ENCODE data around the gene GSTO2. TPM values are rescaled to one million over a fixed set of nuclear protein-coding genes. Genes with fewer than 3 reads are reported as not detected.
A peak's percentile ranks its signal among the peaks of the same experiment; 100 is the strongest.

GSTO2 gene
- total RNA-seq, 1 experiment from 2014 or later: 1.1 TPM

GRCh38 chr10:104297697-104298660, 29.0 kb downstream of the GSTO2 start:
- CTCF ChIA-PET: no interaction called here
- intact Hi-C loops (cut with micrococcal nuclease; ENCODE audit: unreplicated experiment): no loop called here
- POLR2A ChIA-PET: no interaction called here

DNA sequence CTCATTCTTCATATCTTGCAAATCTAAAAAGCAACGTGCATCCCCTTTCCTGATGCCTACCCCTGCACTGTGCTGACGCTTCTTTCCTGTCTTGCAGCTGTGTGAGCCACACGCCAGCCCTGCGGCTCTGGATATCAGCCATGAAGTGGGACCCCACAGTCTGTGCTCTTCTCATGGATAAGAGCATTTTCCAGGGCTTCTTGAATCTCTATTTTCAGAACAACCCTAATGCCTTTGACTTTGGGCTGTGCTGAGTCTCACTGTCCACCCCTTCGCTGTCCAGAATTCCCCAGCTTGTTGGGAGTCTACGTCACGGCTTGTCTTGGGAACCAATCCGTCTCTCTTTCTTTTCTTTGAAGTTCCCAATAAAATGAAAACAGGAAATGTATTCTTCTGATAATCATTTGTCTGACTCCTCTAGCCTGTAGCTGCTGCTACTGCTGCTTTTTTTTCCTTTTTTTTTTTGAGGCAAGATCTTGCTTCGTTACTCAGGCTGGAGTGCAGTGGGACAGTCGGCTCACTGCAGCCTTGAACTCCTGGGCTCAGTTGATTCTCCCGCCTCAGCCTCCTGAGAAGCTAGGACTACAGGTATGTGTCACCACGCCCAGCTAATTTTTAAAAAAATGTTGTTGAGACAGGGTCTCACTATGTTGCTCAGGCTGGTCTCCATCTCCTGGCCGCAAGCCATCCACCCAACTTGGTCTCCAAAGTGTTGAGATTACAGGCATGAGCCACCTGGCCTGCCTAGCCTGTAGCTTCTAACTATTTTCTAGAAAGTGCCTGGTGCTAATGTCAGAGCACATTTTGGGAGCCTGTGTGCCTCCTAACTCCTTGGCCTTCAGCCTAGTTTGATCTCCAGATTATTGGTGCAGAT, 30.3 kb downstream of the GSTO2 start:
- H3K9me3 ChIP-seq: no peaks in the 10 kb centered on the region
- no TSS peak for BruUV-seq (replicated peaks)
- peaks cover 4% of the 10 kb centered on the region for H3K27me3 Mint-ChIP-seq (ENCODE audit: insufficient read depth, unreplicated experiment)
- H3K36me3 ChIP-seq (ENCODE audit: control insufficient read depth, insufficient read depth, low read length): no peaks in the 10 kb centered on the region
- H3K36me3 Mint-ChIP-seq (ENCODE audit: insufficient read depth, unreplicated experiment): peaks cover 4% of the 10 kb centered on the region
- H3K9me3 Mint-ChIP-seq (ENCODE audit: unreplicated experiment): peaks cover 9% of the 10 kb centered on the region
- H3K4me3 ChIP-seq (ENCODE audit: low read depth, low read length): no peak overlapping the region
- TF ChIP-seq CTCF (IDR thresholded peaks at IDR 0.05; ENCODE audit: insufficient read depth in 1 of 2, low read depth in 1 of 2, low read length in 1 of 2, severe bottlenecking in 1 of 2, unreplicated experiment in 1 of 2): no peak
- POLR2A ChIA-PET: no interaction called here
- H3K4me1 ChIP-seq: no peaks in the 10 kb centered on the region
- intact Hi-C loops (cut with micrococcal nuclease; ENCODE audit: unreplicated experiment): no loop called here
- no peaks in the 10 kb centered on the region for H3K4me1 Mint-ChIP-seq (ENCODE audit: low read depth, unreplicated experiment)
- H3K4me3 Mint-ChIP-seq (ENCODE audit: unreplicated experiment): no peak overlapping the region
- DNase-seq: no peak
- CTCF ChIA-PET: no interaction called here
- no peak overlapping the region for H3K27ac Mint-ChIP-seq (ENCODE audit: unreplicated experiment)
- H3K27me3 ChIP-seq (replicated peaks; ENCODE audit: control insufficient read depth, insufficient read depth, low read length): no peaks in the 10 kb centered on the region

More at GRCh38 chr10:104297697-104298660, 29.0 kb downstream of the GSTO2 start:
- Mint-ChIP-seq H3K27me3 (ENCODE audit: insufficient read depth, unreplicated experiment) (peaks cover 6% of the 10 kb centered on the region), H3K36me3 (ENCODE audit: insufficient read depth, unreplicated experiment) (peaks cover 4% of the 10 kb centered on the region), H3K9me3 (ENCODE audit: unreplicated experiment) (peaks cover 1% of the 10 kb centered on the region), H3K4me1 (ENCODE audit: low read depth, unreplicated experiment) (no peaks in the 10 kb centered on the region), H3K4me3 (ENCODE audit: unreplicated experiment) (no peak overlapping the region), H3K27ac (ENCODE audit: unreplicated experiment) (no peak overlapping the region)
- Histone ChIP-seq H3K27me3 (replicated peaks; ENCODE audit: control insufficient read depth, insufficient read depth, low read length) (no peaks in the 10 kb centered on the region), H3K4me1 (no peaks in the 10 kb centered on the region), H3K9me3 (no peaks in the 10 kb centered on the region), H3K4me3 (ENCODE audit: low read depth, low read length) (no peak overlapping the region), H3K36me3 (ENCODE audit: control insufficient read depth, insufficient read depth, low read length) (no peaks in the 10 kb centered on the region)
- peak in 1 of 2 experiments; percentile 39 for TF ChIP-seq CTCF (IDR thresholded peaks at IDR 0.05; ENCODE audit: insufficient read depth in 1 of 2, low read depth in 1 of 2, low read length in 1 of 2, severe bottlenecking in 1 of 2, unreplicated experiment in 1 of 2)
- BruUV-seq (replicated peaks): no TSS peak
- DNase-seq: peak in 1 of 2 experiments; percentile 46

GRCh38 chr10:104300002-104300735, 31.2 kb downstream of the GSTO2 start:
- Histone ChIP-seq H3K36me3 (ENCODE audit: control insufficient read depth, insufficient read depth, low read length) (no peaks in the 10 kb centered on the region), H3K27me3 (replicated peaks; ENCODE audit: control insufficient read depth, insufficient read depth, low read length) (no peaks in the 10 kb centered on the region), H3K9me3 (no peaks in the 10 kb centered on the region), H3K4me1 (no peaks in the 10 kb centered on the region), H3K4me3 (ENCODE audit: low read depth, low read length) (no peak overlapping the region)
- intact Hi-C loops (cut with micrococcal nuclease; ENCODE audit: unreplicated experiment): no loop called here
- Mint-ChIP-seq H3K27ac (ENCODE audit: unreplicated experiment) (no peak overlapping the region), H3K36me3 (ENCODE audit: insufficient read depth, unreplicated experiment) (peaks cover 4% of the 10 kb centered on the region), H3K27me3 (ENCODE audit: insufficient read depth, unreplicated experiment) (peaks cover 4% of the 10 kb centered on the region), H3K4me3 (ENCODE audit: unreplicated experiment) (no peak overlapping the region), H3K4me1 (ENCODE audit: low read depth, unreplicated experiment) (no peaks in the 10 kb centered on the region), H3K9me3 (ENCODE audit: unreplicated experiment) (peaks cover 9% of the 10 kb centered on the region)
- ChIA-PET POLR2A (no interaction called here), CTCF (no interaction called here)
- TF ChIP-seq CTCF (IDR thresholded peaks at IDR 0.05; ENCODE audit: insufficient read depth in 1 of 2, low read depth in 1 of 2, low read length in 1 of 2, severe bottlenecking in 1 of 2, unreplicated experiment in 1 of 2): no peak
- no peak for DNase-seq
- no TSS peak for BruUV-seq (replicated peaks)
